Activated T-cell treated with anti-CD3 and anti-CD28 coated beads, Interleukin-2, amount 50 U/mL, for 48 hours (primary cell): ENCODE data around the gene CSNK1G3.

Source experiments
- DNase-seq, 2 experiments: peaks; one replicate each; pipeline ENCODE4 v3.0.0-alpha.2; 2020

Gene CSNK1G3

GRCh38 chr5:123659011-123659410, 147.0 kb downstream of the CSNK1G3 start:
- no peak for DNase-seq

DNA sequence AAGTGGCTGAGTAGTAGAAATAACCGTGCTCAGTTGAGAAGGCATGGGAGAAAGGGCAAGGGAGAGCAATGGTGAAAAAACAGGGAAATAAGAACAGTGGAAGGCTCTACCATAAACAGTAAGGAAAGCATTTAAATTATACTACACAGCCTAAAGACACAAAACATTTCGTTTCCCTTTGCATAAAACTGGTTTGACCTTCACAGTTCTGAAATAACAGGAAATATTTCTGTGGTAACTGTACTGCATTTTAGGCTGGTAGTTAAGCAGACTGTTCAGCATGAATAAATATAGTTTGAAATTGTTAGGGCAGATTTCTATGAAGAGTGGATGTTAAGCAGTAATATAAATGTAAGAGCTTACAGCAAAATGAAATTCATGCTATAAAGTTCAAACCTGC, 147.5 kb downstream of the CSNK1G3 start:
- DNase-seq: no peak

DNA sequence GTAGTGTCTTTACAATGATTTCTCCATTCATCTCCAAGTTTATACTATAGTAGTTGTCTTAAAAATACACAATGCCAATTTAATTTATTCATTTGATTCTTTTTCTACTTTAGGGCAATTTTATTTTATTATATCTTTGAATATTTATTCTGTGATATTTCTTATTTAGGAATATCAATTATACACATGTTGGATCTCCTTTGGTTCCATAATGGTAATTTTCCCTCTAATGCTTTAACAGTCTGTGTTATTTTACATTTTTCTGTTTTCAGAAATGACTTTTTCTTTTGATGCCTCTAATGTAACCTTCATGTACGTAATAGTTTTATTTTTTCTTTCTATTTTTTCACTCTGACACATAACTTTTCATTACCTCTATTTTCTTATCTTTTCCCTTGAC, 153.0 kb downstream of the CSNK1G3 start:
- no peak for DNase-seq

- no peak for DNase-seq
Measured at GRCh38 chr5:123665822-123666371, 153.9 kb downstream of the CSNK1G3 start.
